GM12801 (cell line): ENCODE results near the gene PAIP2.

Experiments used
- TF ChIP-seq, protein P1 (sequence below): IDR thresholded peaks from one replicate; pipeline ENCODE4 v1.5.1; 2011; ENCODE audit warnings: control low read depth; ENCODE audit not compliant: insufficient read length; ENCODE audit errors: extremely low read depth

Gene PAIP2

DNA sequence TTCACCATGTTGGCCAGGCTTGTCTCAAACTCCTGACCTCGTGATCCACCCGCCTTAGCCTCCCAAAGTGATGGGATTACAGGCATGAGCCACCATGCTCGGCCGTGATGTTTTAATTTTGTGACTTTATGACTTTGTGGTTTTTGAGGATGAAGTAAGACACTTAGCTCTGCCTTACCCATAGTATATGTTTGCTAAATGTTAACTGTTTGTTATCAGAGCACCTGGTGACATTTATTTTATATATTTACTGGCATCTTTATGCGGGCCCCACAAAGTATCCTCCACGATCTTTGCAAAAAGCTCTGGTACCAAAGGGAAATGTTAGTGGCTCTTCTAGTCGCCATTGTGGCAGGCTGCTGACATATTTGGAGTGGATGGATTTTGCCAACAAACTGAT, 34.7 kb downstream of the PAIP2 start:
- TF ChIP-seq, protein P1, sequence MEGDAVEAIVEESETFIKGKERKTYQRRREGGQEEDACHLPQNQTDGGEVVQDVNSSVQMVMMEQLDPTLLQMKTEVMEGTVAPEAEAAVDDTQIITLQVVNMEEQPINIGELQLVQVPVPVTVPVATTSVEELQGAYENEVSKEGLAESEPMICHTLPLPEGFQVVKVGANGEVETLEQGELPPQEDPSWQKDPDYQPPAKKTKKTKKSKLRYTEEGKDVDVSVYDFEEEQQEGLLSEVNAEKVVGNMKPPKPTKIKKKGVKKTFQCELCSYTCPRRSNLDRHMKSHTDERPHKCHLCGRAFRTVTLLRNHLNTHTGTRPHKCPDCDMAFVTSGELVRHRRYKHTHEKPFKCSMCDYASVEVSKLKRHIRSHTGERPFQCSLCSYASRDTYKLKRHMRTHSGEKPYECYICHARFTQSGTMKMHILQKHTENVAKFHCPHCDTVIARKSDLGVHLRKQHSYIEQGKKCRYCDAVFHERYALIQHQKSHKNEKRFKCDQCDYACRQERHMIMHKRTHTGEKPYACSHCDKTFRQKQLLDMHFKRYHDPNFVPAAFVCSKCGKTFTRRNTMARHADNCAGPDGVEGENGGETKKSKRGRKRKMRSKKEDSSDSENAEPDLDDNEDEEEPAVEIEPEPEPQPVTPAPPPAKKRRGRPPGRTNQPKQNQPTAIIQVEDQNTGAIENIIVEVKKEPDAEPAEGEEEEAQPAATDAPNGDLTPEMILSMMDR, result no peak

DNA sequence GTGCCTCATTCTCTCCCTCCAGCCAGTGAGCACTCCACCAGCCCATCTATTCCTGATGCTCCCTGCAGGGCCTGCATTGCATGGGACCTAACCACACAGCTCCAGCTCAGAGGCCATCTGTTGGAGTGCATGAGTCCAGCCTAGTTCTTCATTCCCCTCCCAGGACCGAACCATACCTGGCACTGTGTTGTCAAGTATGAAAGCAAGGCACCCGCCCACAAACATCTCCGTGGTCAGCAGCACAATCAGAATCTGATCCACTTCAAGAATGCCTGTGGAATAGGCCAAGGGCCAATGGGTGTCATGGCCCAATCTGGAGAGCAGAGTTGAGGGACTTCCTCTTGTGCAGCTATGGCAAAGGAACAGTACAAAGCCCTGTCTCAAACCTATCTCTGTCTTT, 35.6 kb downstream of the PAIP2 start:
- TF ChIP-seq, protein P1, result no peak

DNA sequence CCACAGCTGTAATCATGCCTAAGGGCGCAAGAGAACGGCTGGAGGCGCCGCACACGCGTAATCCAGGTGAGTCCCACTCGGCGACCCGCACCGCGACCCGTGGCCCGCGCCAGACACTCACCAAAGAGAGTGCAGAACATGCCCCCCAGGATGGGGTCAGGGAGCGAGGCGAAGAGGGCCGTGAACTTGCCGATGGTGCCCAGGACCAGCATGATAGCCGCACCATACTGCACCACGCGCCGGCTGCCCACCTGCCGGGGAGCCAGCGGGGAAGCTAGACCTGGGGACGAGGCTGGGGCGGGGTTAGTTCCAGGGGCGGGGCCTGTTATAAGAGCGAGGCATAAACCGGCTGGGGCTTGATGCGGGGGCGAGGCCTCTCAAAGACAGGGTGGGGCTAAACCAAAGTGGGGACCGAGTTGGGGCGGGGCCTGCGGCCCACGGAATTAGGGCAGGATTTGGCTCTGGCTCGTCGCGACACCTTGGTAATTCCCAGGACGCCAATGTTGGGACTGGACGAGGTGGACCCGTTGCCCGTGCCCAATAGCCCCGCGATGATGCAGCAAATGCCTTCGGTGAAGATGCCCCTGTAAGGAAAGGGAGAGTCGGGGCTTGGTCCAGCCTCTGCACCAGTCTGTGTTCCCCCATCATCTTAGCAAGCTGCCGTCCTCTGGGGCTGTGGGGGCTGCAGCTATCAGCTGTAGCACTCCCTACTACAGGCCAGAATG, 36.6 kb downstream of the PAIP2 start:
- TF ChIP-seq, protein P1, result no peak

DNA sequence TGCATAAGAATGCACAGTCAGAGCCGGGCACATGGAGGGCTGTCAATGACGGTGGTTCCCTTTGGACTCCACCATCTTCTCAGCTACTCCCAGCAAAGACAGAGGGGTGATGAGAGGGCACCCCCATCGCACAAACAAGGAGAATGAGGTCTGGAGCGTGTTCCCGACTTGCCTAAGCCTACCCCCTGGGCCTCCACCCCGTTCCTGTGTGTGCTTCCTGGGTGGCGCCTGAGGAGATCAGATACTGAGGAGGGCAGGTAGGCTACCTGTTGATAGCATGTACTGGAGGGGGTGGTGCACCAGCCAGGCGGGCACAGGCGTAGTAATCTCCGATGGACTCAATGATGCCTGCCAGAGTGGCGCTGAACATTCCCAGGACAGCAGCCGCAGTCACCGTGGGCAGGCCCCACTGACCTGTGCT, 37.3 kb downstream of the PAIP2 start:
- TF ChIP-seq, protein P1, result no peak

DNA sequence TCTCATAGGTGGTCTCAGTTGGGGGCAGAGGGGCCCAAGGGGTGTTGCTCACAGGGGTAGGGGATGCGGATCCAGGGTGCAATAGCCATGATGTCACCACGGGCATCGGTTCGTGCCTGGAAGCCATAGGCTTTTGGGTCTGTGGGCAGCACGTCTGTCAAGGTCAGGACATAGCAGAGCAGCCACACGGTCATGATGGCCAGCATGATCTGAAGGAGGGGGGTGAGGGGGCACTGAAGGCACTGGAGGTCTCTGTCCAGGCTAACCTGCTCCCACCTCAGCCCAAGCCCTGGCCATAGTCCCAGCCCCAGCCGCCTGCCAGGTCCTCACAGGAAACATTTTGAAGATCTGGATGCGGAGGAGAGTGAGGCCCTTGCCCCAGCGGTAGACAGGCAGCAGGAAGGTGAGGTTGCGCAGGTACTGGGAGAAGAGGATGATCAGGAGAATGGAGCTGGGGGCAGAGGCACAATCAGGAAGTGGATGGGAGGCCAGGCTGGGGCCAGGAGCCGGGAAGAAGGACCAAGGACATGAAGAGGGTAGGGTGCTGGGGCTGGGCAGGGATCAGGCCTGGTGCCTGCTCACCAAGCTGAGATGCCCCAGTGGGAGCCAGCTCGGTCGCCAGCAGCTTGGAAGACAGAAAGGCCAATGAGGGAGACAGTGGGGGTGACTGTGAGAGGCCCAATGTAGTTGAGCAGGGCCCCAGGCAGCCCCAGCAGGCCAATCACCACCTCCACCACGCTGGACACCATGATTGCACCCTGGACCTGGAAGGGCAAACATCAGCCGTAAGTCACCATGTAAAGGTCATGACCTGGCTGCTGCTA, 38.2 kb downstream of the PAIP2 start:
- TF ChIP-seq, protein P1, result no peak

DNA sequence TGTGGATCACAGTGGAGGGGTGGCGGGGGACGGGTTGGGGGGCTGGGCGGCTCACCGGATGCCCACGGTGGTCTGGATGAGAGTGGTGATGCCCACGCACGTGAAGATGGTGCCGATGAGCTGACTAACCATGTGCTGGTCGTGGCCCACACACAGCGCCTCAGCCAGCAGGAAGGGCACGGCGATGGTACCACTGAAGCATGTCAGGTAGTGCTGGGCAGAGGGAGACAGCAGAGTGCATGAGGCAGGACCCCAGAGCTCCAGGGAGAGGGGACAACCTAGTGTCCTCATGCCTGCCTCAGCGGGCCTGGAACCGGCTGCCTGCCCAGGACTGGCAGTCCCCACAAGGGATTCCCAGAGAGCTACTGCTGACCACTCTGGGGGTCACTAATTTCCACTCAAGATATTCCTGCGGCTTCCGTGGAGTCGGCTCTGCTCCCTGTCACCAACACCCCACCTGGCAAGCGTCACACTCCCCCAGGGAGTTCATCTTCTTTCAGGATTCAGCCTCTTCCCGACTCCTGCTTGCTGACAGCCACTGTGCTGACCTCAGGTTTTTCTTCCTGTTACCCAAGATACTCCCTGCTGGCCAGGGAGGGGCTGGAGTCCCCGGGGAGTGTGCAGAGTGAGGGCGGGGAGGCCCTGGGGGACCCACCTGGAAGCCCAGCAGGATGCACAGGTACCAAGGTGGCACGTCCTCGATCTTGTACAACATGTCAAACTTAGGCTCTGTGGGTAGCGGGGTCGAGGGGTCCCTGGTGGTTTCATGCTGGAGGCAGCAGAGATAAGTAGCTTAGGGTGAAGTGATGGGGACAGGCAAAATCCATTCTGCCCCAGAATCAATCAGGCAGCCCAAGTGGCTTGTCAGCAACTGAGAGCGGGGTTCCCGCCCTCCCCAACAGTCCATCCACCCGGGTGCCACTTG, 40.4 kb downstream of the PAIP2 start:
- TF ChIP-seq, protein P1, result no peak

DNA sequence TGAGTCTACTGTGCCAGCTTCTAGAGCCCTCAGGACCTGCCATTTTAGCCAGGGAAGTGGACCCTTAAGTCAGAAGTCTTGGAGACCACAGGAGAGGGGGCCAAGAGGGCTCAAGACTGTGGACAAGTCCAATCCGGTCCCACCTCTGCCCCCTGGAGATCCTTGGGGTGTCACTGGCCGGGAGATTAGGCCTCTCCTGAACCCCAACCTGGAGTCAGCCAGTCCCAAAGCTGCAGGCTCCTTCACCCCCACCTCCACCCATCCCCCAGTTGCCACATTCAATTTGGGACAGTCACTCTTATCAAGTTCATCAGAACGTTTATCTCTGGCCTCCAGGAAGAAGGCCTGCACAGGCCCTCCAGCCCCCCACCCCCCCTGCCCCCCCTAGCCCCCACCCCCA, 41.2 kb downstream of the PAIP2 start:
- TF ChIP-seq, protein P1, result no peak
